HG03469 (cell line): ENCODE data around the gene GAPDHS.

Source experiments
- ATAC-seq: cut with Tn5 transposase; IDR thresholded peaks from one replicate; pipeline ENCODE4 v1.9.1; 2021; ENCODE audit warnings: mild to moderate bottlenecking, moderate library complexity, moderate number of reproducible peaks; ENCODE audit not compliant: unreplicated experiment

GAPDHS gene

DNA sequence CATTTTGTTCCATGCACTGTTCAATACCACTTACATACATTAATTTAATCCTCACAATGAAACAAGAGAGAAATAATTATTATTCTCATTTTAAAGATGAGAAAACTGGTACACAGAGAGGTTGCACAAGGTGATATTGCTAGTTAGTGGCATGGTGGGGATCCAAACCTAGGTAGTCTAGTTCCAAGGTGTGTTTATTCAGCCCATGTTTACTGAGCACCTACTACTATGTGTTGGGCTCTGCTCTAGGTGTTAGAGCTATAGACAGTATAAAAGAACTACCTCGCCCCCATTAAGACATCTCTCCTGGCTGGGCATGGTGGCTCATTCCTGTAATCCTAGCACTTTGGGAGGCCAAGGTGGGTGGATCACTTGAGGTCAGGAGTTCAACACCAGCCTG, 49.5 kb downstream of the GAPDHS start:
- no peak for ATAC-seq

DNA sequence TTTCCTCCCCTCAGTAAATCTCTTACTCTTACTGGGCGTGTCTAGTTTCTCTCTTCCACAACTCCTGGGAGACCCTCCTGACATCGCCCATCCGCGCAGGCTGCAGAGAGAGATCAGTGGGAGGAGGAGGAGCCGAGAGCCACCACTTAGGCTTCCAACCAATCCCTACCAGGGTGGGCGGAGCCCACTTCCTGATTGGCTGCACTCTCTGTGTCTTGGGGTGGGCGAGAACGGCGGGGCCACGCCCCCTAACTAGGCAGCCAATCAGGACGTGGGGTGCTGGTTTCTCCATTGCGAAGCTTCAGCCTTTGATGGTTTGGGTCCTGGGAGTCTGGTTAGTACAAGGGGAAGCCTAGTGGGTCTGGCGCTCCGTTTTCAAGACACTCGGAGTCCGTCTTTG, 52.6 kb downstream of the GAPDHS start, which contains the start of gene PMIS2:
Gene PMIS2 (plus strand): TSS at position 326 of the 400 bp plus-strand sequence. CDS start 87 bp downstream, outside the sequence.
- ATAC-seq, result no peak

DNA sequence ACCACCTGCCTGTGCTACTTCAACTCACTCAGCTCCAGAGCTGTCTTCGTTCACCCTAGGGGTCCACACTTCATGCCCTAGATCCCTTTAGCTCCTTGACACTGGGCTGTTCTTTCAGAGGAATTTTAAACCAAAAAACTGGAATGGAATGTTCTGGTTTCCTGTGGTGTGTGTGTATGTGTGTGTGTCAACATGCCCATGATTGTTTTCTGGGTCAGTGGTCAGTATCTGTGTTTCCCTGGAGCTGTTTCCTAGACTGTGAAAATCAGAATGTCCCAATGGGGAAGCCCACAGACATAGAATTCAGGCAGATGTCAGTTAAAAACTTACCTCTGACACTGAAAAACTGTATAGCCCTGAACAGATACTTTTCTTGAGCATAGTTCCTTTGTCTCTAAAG, 54.1 kb downstream of the GAPDHS start:
- no peak for ATAC-seq

DNA sequence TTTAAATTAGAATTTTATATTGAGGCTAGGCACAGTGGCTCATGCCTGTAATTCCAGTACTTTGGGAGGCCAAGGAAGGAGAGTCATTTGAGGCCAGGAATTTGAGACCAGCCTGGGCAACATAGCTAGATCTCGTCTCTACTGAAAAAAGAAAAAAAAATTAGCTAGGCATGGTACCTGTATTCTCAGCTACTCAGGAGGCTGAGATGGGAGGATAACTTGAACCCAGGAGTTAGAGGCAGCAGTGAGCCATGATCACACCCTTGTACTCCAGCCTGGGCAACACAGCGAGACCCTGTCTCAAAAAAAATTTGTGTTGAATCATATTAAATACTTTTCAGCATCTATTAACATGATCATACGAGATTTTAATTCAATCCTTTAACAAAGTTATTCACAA, 57.6 kb downstream of the GAPDHS start:
- no peak for ATAC-seq

DNA sequence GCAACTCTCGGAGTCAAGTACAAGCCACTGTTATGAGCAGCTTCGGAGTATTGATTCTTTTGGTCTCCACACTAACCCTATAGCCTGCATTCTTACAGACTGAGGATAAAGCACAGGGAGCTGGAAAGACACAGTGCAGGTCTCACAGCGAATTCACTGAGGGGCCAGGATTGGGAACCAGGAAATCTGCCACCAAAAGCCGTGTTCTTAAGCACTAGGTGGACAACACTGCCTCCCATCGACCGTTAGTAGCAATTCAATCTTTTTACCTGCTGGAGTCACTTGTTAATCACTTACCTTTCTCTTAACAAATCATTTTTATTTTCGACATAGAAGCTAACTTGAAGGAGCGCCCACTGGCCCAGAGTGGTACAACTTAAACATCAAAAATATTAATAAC, 59.0 kb downstream of the GAPDHS start:
- ATAC-seq, result no peak
